ENCODE data around the gene FMO5.

- TF ChIP-seq CTCF (IDR thresholded peaks at IDR 0.05 in 2 of 3, conservative IDR thresholded peaks at IDR 0.05 in 1 of 3; ENCODE audit: control insufficient read depth in 2 of 3, extremely low read depth in 1 of 3, insufficient read depth in 1 of 3, low read depth in 3 of 3, low read length in 3 of 3) = no peak
- no peak for TF ChIP-seq MAX (IDR thresholded peaks at IDR 0.05; ENCODE audit: low read depth, low read length)
- TF ChIP-seq EGR1 (IDR thresholded peaks at IDR 0.05; ENCODE audit: borderline replicate concordance in 1 of 2, low read depth in 2 of 2, low read length in 2 of 2) = no peak
- TF ChIP-seq CHD2 (IDR thresholded peaks at IDR 0.05; ENCODE audit: borderline replicate concordance, low read depth, low read length) = no peak
- TF ChIP-seq PBX3 (IDR thresholded peaks at IDR 0.05; ENCODE audit: insufficient replicate concordance, low read depth, low read length) = no peak
- TF ChIP-seq FOXK2 (IDR thresholded peaks at IDR 0.05) = no peak
- no peak for TF ChIP-seq EP300 (IDR thresholded peaks at IDR 0.05; ENCODE audit: borderline replicate concordance in 1 of 2, control insufficient read depth in 1 of 2, low read depth in 2 of 2, low read length in 2 of 2)
- TF ChIP-seq SIN3A (IDR thresholded peaks at IDR 0.05; ENCODE audit: low read depth, low read length) = no peak
These were observed 8.0 kb downstream of the FMO5 start for GRCh38 chr1:147217141-147217540.

Data from GM12878 (cell line).